ENCODE results near the gene PABPC3.

The PABPC3 gene

GRCh38 chr13:25112695-25113255 lies 16.8 kb downstream of the PABPC3 start:
- DNase-seq, result no peak

GRCh38 chr13:25114220-25114619 lies 18.3 kb downstream of the PABPC3 start:
- DNase-seq, result no peak

- no peak for DNase-seq
These were observed 20.1 kb downstream of the PABPC3 start for GRCh38 chr13:25116044-25116443.

GRCh38 chr13:25117312-25117711 lies 21.4 kb downstream of the PABPC3 start:
- DNase-seq, result no peak

- DNase-seq, result no peak
These were observed 22.5 kb downstream of the PABPC3 start for GRCh38 chr13:25118378-25118905.

GRCh38 chr13:25130944-25131343 lies 35.0 kb downstream of the PABPC3 start:
- DNase-seq, result no peak

- no peak for DNase-seq
These were observed 36.0 kb downstream of the PABPC3 start for GRCh38 chr13:25131881-25132420.

- no peak for DNase-seq
These were observed 36.9 kb downstream of the PABPC3 start for GRCh38 chr13:25132751-25133390.

- DNase-seq, result no peak
These were observed 40.0 kb downstream of the PABPC3 start for GRCh38 chr13:25135896-25136295.

GRCh38 chr13:25136880-25137787 lies 41.2 kb downstream of the PABPC3 start:
- no peak for DNase-seq

- DNase-seq, result no peak
These were observed 41.8 kb downstream of the PABPC3 start for GRCh38 chr13:25137788-25138115.

GRCh38 chr13:25141042-25141441 lies 45.1 kb downstream of the PABPC3 start:
- DNase-seq, result no peak

- DNase-seq, result no peak
These were observed 47.8 kb downstream of the PABPC3 start for GRCh38 chr13:25143706-25144105.

GRCh38 chr13:25147638-25148401 lies 51.9 kb downstream of the PABPC3 start:
- DNase-seq, result no peak

GRCh38 chr13:25148402-25148771 lies 52.5 kb downstream of the PABPC3 start:
- DNase-seq, result no peak

Data from activated gamma-delta T cell (primary cell).